ENCODE data around the gene FKBP11.
"Not testable (repeated sequence)": the region's sequence is repeated elsewhere in the genome, so short reads cannot be mapped to it uniquely, and the experiment has no call there.

The FKBP11 gene

DNA sequence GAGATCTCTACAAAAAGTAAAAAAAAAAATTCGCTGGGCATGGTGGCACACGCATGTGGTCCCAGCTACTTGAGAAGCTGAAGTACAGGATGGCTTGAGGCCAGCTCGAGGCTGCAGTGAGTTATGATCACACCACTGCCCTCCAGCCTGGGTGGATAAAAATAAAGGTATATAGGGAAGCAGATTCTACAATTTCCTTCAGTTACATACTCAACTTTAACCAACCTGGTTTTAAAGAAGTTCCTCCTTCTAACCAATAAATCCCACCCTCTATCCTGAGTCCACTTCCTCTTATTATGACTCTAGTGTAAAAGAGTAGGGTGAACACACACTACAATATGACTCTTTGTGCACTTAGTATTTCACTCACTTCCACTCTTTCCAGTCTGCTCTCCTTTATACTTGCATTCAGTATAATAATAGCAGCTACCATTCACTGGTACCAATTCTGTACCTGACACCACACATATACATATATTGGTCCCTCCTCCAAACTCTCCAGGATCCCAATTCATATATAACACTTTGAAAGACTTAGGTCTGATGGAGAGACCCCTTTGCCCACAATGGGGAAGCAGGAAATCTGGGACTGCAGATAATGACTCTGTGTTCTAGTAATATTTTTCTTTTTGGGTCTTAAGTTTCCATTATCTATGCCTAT lies 29.7 kb upstream of the FKBP11 start:
- DNase-seq: no peak

DNA sequence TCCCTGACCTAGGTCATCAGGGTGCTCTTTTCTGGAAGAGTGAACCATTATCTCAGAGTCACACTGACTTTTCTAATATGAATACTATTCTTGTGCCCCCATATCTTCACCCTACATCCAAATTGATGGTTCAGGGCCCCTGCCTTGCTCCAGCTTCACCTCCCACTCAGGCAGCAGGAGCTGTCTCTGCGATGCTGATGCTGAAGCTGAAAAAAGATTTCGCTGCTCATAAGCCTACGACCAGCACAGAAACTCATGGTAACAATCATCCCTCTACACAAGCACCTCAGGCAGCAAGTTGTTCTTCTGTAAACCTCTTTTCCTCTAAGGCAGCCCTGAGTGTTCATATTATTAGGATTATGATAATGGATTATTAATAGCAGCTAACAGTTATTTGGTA lies 28.8 kb upstream of the FKBP11 start:
- no peak for DNase-seq

DNA sequence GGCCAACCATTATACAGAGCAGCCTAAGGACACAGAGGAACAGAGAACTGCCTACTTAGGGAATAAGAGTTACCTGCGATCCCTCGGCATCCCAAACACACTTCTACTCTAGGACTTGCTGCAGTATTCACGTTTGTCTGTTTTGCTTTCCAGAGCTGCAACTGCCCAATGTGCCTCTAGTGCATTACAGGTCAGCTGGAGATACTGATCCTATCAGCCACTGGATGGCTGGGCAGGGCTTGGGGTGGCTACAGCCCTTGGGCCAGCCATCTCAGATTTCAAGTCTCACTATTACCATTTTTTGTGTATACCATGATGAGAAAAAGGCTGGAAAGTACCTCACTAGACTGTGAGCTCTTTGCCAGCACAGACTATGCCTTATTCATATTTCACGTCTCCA lies 27.4 kb upstream of the FKBP11 start:
- no peak for DNase-seq

DNA sequence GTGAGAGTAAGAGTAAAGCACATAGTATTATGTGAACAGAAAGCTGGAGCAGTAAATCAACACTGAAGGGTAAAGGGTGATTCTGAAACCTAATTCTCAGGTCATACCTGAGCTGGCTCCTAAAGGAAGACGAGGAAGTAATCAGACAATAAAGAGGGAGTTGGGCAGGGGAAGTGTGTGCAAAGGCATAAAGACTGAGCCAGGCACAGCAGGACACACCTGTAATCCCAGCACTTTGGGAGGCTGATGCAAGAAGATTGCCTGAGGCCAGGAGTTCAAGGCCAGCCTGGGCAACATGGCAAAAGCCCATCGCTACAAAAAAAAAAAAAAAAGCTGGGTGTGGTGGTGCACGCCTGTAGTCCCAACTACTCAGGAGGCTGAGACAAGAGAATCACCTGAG lies 22.4 kb upstream of the FKBP11 start:
- no peak for DNase-seq

DNA sequence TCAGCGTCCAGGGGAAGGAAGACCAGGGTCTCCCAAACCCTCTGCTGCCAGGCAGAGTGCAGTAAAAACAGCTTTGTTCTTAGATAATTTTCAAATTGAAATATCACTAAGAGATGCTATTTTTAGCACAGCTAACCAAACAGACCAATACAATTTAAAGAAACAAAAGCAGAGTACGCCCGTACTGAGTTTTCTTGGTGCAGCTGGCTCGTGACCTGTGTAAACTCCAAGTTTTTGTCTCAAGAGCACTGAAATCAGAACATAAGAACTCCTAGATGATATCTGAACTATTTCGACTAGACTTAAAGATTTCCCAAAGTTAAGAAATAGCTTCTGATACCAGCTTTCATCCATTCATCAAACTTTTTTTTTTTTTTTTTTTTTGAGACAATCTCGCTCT lies 21.7 kb upstream of the FKBP11 start:
- no peak for DNase-seq

DNA sequence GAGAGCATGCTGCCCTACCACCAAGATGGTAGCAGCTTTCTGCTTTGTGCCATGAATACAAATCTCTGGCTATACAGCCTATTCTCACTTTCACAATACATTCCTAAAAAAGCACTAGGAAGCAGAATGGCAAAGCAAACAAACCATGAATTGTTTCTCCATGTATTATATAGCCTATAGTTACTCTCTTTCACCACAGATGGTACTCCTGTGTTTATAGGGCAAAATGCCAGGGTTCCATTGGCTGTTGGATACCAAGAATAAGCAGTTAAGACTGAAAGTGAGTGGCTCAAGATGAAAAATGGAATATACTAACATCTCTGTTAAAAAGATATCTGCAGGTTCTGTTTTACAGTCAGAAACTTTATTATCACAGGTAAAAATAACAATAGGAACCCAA lies 20.9 kb upstream of the FKBP11 start:
- no peak for DNase-seq

DNA sequence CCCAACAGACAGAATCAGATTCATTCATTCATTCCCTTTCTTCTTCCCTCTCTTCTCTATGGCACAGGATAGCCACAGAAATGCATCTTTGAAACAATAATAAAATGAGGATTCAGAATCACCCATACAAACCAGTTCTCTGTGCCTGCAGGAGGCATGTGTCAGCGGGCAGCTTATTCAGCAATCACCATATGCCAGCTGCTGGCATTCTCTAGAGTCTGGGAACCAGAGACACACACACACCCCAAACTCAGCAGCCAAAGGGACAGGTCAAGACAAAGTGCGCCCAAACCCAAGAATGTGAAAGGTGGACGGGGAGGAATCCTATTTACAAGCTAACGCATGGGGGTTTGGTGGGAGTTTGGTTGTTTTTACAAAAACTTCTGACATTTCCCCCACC lies 17.9 kb upstream of the FKBP11 start:
- DNase-seq: no peak

DNA sequence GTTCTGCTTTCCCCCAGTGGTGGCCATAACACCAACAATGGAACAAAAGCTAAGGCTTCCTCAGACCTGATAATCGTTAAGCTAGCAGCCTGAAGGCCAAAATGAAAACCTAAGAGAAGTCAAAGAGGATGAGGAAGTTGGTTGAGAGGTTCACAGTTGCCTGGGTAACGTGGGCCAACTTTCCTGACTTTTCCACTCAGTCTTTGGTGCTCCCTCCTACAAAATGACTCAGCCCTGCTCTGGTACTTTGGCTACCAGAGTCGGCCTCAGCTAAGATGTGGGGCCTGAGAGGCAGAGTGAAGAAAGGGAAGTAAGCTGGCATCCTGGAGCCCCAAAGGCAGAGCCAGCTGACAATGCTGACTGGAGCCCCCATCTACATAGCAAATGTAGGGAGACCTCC lies 14.9 kb upstream of the FKBP11 start:
- no peak for DNase-seq

DNA sequence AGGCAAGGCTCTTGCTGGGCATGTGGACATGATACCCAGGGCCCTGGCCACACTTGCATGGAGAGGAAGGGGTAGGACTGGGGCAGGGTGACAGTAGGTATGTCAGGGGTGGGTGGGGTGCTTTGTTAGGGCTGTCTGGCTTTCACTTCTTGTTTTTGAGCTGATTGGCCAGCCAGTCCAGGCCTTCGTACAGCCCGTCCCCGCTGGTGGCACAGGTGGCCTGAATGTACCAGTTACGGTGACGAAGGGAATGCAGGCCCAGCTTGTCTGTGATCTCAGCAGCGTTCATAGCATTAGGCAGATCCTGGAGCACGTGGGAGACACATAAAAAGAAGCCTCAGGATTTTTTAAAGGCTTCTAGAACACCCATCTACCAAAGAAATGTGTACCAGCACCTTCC lies 13.5 kb upstream of the FKBP11 start:
- no peak for DNase-seq

DNA sequence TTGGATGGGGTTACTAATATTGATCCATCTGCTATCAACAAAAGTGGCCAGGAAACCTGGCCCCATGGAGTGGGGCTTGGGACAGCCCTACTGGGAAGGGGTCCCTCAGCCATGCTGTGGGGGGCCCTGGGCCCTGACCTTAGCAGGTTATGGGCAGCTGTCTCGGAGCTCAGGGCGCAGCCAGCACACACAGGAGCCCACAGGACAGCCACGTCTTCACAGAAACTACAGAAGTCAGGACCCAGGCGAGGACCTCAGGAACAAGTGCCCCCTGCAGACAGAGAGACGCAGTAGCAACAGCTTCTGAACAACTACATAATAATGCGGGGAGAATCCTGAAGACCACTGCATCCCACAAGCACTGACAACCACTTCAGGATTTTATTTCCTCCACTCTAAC lies 11.9 kb upstream of the FKBP11 start:
- no peak for DNase-seq

DNA sequence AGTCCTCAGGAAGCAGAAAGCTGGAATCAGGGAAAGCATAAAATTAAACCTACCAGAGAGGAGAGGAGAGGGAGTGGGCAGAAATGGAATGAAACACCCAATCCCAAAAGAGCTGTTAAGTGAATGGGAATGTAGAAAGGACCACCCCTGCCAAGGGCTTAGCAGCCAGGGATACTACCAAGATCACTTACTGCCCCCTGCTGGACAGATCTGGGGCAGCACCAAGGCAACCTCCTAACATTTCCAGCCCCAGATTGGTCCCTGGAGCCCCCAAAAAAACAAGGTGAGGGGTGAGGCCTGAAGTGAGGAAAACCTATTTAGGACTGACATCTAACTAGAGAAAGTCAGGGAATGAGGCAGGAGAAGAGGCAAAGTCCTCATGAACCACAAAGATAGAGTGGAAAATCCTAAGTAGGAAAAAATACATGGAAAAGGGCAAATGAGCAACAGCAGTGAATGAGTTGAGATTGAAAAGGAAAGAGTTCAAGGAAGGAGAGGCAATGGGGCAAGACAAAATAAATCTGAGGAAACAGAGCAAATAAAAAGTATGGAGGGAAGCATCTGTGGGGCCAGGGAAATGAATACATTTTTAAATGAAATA lies 11.2 kb upstream of the FKBP11 start:
- peak; percentile 63 for DNase-seq

DNA sequence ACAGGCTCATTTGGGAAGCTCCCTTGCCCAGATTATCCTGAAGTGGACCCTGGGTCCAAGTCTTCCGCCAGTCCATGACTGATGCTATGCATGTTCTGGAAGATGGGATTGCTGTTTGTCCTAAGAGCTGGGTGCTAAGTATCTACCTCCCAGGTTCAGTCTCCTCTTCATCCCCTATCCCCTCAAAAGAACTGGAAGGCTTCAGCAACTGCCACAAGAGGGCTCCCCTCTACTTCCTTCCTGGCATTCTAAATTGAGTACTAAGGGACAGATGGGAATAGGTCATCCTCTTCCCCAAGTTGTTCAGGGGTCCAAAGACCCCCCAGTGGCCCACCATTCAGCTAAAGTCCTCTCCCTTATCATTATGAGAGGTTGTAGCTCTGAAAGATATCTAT lies 9.0 kb upstream of the FKBP11 start:
- DNase-seq: no peak

DNA sequence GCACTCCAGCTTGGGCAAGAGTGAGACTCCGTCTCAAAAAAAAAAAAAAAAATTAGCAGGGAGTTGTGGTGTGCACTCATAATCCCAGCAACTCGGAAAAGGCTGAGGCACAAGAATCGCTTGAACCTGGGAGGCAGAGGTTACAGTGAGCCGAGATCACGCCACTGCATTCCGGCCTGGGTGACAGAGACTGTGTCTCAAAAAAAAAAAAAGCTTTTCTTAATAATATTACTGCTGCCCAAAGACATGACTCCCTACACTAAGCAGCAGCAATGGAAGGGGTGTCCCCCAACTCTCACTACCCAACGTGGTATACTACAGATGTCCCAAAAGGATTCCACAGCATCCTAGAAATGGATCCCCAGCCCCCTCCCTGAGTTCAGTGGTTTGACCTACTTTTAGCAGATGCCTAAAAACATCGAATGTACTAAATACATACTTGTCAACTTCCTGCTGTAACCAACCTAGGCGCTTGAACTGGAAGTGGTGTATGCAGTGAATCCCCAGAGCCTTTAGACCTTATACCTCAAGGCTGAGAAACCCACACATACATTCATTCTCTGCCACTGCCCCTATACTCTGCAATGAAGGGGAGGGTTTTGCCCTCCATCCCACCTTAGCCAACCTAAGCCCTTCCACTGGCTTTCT lies 8.5 kb upstream of the FKBP11 start:
- DNase-seq: no peak

DNA sequence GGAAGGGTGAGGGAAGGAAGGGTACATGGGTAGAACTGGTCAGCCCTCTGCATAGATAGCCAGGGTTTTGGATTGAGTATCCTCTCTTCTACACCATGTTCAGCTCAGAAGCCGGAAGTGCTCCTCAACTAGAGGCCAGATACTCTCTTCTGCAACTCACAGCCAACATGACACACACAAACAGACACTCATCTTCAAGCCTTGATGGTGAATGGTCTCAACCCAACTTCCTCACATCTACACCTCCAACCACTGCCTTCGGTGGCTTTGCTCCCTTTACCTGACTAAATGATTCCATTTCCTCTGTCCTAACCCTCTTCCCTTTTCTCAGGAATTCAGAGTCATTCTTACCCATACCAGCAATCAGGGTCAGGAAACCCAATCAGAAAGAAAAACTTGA lies 7.6 kb upstream of the FKBP11 start:
- no peak for DNase-seq

DNA sequence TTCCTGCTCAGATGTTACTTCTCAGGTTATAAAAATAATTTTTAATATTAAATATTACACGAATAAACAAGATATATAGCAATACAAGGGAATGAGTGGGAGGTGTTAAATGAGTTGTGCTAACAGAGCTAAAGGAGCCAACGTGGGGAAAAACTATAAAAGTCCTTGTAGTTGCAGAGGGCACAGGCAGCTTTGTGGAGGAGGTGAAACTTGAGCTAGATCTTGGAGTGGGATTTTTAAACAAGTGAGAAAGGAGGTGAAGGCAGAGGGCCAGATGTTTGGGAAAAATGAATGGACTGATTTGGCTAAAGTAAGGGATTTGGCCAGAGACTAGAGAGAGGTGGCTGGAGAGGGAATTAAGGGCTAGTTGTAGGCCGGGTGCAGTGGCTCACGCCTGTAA lies 5.2 kb upstream of the FKBP11 start:
- DNase-seq: no peak

DNA sequence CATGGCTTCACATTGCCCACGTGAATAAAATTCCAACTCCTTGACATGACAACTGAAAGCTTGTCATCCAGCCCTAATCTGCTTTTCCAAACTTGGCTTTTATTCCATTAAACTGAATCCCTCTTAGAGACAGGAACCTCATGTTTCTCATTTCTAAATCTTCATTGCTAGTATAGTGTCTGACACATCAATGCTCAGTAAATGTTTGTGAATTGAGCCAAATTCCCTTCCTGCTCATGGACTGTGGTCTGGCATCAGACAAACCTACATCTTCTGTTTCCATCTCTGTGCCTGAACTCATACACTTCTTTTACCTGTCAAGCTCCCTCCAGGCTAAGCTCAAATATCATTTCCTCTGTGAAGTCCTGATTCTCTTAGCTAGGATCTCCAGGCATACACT lies 4.3 kb upstream of the FKBP11 start:
- no peak for DNase-seq

DNA sequence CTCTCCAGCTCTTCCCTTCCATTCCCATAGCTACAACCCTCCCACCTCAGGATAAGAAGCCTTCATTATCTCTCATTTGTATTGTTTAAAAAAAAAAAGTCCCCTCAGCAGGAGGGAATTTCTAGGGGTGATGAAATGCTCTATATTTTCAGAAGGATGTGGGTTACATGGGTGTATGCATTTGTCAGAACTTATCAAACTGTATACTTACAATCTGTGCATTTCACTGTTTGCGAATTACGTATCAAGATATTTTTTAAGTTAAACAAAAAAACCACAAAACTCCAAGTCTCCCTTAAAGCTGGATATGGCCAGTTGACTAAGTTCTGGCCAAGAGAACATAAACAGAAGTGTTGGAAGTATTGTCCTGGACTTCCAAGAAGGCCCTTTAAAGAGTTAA lies 2.0 kb upstream of the FKBP11 start:
- peak; percentile 47 for DNase-seq

DNA sequence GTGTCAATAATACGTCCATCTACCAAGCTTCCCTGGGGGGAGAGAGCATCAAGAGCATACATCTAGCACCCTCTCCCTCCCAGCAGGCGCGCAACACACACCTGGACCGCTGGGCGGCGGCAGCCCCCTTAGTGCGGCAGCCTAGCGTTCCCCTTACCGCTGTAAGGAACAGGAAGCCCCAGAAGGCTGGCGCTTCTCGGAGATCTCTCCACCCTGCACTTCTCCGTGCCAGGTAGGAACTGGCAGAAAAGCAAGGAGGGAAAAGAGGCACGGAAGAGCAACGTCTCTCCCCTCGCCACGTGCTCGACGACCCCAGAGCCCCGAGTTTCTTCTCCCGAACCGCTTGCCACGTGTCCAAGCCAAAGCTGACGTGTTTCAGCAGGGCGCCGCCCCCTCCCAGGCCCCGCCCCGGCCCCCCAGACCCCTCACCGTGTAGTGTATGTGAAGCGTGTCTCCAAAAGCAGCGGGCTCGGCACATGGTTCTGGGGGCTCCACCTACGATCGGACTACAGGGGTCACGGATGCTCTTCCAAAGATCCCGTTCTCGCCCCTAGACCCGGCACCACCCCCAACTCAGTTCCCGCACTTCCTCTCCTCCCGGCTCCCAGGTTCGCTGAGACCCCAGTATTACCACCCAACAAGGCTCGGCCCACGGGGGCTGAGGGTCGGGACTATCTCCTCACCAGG lies 532 bp downstream of the FKBP11 start:
- peak; percentile 53 for DNase-seq

DNA sequence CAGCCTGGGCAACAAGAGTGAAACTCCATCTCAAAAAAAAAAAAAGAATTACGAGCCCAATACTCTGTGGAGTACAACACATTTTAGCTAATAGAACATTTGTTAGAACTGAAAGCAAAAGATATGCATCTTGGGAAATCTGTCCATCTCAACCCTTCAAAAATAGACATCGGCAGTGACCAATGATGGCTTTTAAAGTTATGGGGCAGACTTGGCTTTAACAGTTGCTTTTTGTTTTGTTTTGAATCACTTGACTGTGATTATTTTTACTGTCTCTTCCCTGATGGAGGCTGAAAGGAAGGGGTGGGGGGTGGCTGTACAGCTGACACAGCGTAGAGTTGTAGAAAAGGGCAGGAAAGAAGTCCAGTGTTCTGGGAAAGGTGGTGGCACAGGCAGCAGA lies 2.2 kb downstream of the FKBP11 start:
- DNase-seq: no peak

DNA sequence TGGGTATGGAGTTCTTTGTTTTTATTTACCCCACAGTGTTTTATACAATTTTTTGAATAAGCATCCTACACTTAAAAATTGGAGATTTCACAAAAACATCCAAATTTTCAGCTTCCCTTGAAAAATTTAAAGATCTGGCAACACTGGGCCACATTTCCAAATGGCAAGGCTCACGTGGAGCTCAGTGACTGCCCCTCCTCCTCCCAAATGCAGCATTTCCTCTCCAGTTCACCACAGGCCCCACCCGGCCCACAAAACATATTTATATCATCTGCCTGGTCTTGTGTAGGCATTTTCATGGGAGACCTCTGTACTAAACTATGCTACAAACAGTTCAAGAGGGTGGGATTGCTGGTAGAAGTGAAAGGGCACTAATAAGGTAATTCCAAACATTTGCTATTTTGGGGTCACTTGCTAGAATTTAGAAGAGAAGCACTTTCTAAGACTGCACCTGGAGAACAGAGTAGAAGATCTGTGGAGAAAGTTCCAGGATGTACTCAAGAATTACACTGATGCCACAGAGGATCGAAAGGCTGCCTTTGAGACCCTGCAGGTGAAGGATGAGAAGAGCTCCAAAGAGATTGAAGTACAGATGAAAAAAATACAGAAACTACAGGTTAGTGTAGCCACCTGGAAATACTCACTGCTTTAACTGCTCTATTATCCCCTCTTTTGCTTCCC lies 7.3 kb downstream of the FKBP11 start:
- no peak for DNase-seq

DNA sequence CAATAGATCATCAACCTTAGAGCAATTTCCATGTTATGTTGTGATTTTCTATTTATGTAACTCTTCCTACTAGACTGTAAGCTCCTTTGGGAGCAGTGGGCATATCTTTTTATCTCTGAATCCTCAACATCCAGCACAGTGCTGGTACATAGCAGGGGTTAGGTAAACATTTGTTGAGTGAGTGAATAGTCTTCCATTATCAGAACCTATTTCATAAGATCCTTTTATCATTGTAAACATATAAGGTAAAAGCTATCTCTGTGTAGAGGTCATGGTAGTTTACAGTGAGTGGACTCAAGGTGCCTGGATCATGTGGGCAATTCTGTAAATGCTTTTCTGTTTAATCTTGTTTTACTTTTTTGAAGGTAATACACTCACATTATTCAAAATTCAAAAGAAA lies 15.1 kb downstream of the FKBP11 start:
- no peak for DNase-seq

DNA sequence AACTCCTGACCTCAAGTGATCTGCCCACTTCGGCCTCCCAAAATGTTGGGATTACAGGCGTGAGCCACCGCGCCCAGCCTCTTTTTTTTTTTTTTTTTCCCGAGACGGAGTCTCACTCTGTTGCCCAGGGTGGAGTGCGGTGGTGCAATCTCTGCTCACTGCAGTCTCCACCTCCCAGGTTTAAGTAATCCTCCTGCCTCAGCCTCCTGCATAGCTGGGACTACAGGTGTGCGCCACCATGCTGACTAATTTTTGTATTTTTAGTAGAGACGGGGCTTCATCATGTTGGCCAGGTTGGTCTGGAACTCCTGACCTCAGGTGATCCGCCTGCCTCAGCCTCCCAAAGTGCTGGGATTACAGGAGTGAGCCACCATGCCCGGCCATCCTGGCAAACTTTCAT lies 15.6 kb downstream of the FKBP11 start:
- not testable (repeated sequence) for DNase-seq

DNA sequence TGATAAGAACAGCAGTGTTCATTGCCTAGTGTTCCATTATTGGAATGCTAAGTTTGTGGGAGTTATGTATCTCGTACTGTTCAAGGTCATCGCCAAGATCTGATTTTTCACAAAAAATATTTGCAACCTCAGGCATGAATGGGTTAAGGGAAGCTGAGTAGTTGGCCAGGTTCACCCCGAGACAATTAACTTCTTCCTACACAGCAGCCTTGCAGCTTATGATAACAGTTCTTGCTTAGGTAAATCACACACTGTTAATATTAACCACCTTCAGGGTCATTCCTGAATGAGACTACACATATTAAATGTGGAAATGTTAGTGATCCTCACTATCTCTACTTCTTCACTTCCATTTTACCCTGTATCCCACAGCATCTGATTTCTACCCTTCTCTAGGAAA lies 18.0 kb downstream of the FKBP11 start:
- DNase-seq: no peak

DNA sequence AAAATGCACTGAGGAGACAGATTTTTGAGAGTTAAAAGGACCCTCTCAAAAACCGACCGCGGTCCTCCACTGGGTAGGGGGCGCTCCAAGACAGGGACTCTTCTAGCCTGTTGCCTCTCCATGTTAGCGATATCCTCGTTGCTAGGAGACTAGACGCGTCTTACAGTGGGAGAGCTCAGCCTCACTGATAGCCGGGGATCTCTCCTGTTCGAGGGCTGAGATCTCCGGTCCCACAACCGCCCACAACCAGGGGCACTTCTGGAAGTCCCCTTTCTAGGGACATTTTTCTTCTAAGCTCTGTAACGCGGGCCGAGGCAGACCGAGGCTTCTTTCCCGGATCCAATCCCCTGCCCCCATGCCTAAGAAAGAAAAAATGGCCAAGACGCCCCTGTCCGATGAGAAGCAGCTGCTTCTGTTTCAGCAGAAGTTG lies 21.3 kb downstream of the FKBP11 start:
- DNase-seq: peak; percentile 84
